ENCODE measurements around the gene ZNF407.

The ZNF407 gene

GRCh38 chr18:74785632-74786031 is 188.0 kb downstream of the ZNF407 start:
- no peak for DNase-seq

GRCh38 chr18:74788657-74789056 is 191.0 kb downstream of the ZNF407 start:
- no peak for DNase-seq

- DNase-seq: no peak
These were observed 191.4 kb downstream of the ZNF407 start for GRCh38 chr18:74789078-74789477.

DNA sequence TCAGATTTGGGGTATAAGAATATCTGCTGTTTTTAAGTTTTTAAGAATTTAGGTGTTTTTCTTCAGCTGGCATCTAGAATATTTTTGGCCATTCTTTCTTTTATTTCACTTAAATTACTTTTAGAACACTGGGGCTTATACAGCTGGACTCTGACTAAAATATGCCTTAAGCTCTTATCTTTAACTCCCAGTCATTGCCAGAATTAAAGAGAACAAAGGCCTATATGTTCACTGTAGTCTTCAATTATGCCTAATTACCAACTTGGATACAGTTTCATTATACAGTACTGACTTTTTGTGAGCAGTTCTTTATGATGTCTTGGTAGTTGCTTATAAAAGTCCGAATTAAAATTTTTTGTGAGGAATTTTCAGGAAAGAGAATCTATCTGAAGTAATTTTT is 192.8 kb downstream of the ZNF407 start:
- no peak for DNase-seq

DNA sequence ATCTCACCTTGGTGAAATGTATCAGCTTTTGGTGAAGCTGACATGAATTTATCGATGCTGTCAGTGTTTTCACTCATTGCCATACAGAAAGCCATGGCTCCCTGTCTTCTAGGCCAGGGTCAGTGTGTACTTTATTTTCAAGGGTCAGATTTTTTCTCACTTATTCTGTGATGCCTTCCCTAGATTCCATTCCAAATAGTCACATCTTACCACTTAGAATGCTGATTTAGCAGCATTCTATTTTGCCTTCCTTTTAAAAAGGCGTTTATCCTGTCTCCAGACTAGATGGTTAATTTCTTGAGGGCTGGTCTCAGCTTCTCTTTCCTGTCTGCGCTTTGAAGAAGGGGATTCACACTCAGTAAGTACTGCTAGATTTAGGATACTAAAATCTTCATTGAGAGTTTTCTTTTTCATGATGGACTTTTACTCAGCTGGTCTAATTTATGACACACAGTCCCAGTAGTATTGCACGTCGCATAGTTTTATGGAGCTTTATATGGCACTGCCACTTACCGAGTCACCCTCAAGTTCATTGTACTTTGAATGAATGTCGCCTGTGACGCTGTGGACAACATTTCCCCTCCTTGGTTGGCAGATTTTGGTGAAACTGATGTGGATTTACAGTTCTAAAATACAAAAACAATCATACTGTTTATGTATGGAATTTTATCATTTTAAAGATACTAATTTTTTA is 194.0 kb downstream of the ZNF407 start:
- DNase-seq: no peak

GRCh38 chr18:74793746-74794145 is 196.1 kb downstream of the ZNF407 start:
- no peak for DNase-seq

- DNase-seq: peak in 1 of 51 donors; percentile 22
These were observed 198.1 kb downstream of the ZNF407 start for GRCh38 chr18:74795751-74796150.

- DNase-seq: no peak
These were observed 198.5 kb downstream of the ZNF407 start for GRCh38 chr18:74796211-74796610.

DNA sequence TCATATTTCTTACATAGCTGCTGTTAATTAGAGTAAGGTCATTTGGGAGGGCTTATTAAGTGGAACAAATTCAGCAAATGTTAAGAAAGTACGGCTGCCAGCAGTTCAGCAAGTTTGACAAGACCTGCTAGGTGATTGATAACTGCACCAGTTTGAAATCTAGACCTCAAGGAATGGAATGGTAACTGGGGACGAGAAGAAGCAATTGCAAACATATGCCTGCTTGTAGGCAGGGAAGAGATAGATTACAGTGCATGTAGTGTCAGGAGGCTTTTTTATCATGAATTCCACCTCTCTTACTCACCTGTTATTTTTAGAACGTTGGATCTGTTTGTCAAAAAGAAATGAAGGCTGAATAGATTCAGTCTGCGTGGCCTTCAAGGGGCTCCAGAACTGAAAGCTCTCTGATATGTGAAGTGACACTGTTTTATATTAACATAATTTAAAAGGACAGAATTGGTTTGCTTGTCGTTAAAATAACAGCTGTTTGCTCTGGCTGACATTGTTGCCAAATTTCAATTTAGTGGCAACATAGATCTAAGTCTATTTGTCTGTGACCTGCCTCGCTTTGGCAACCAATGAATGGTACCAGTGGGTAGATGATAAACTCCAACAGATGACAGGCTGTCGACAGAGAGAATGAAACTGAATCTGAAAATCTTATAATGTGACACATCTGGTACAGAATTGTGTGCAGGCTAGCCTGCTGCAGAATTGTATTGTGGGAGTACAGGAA is 199.3 kb downstream of the ZNF407 start:
- DNase-seq: peak in 1 of 51 donors; percentile 49

GRCh38 chr18:74797577-74798151 is 200.0 kb downstream of the ZNF407 start:
- no peak for DNase-seq

DNA sequence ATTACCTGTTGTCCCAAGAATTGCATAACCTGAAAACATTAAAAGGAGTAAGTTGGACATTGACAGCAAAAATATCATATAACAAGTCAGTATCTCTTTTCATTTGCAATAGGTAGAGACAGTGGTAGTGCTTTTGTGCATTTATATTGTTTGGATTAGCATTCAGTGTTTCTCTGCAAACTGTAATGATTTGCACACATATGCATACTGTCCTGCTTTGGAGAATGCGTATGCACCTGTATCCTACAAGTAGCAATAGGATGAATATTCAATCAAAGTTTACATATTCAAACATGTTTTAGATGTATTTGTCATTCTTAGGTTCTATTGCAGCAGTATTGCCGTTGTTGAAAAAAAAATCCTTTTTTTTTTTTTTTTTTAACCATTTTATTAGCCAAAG is 201.9 kb downstream of the ZNF407 start:
- DNase-seq: no peak

DNA sequence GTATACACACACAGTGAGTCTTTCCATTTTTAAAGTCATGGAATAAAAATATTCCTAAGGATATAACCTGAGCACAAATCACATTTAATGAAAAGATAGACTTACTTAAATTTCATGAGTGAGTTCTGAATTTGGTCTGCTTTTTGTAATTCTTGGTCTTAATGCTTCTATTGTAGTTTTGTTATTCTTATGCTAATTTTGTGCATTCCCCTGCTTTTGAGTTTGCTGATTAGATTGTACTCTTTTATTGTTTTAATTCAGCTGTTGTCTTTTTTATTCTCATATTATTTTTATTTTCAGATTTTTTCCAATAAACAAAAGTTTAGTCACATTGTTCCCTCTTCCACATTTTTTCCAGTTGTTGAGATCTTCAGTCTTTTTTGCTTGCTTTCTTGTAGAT is 202.4 kb downstream of the ZNF407 start:
- no peak for DNase-seq

DNA sequence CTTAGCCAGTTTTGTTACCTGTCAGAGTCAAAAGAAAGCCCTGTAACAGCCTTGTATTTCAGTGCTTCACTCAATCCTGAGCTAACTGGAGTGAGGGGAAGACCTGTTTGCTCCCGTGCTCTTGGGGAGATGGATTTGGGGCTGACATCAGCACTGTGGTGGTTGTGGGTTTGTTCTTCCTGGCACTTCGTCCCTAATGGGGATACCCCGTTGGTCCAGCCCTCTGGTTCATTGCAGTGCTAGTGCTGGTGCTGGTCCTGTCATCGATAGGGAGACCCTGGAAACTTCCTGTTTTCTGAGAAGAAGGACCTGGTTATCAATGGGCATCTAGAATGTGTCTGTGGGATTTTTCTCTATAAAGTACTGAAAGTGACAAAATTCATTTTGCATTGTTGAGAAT is 205.4 kb downstream of the ZNF407 start:
- DNase-seq: no peak

GRCh38 chr18:74803769-74804168 is 206.1 kb downstream of the ZNF407 start:
- no peak for DNase-seq

DNA sequence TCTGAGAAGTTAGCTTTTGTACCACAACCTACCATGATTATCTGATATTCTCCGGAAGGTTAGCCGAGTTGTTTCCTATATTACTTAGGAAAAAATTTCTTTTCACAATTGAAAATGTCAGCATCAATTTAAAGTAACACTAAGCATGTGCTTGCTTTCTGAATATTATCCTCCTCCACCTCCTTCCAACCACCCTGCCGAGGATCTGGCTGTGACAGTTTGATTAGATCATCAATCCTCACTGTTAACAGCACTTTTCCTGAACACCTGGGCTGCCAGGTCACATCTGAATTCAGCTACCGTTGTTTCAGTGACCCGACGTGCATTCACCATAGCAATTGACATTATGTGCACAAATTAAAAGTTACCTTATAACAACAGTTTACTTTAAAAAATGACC is 207.0 kb downstream of the ZNF407 start:
- DNase-seq: no peak

- no peak for DNase-seq
These were observed 208.4 kb downstream of the ZNF407 start for GRCh38 chr18:74806073-74806472.

DNA sequence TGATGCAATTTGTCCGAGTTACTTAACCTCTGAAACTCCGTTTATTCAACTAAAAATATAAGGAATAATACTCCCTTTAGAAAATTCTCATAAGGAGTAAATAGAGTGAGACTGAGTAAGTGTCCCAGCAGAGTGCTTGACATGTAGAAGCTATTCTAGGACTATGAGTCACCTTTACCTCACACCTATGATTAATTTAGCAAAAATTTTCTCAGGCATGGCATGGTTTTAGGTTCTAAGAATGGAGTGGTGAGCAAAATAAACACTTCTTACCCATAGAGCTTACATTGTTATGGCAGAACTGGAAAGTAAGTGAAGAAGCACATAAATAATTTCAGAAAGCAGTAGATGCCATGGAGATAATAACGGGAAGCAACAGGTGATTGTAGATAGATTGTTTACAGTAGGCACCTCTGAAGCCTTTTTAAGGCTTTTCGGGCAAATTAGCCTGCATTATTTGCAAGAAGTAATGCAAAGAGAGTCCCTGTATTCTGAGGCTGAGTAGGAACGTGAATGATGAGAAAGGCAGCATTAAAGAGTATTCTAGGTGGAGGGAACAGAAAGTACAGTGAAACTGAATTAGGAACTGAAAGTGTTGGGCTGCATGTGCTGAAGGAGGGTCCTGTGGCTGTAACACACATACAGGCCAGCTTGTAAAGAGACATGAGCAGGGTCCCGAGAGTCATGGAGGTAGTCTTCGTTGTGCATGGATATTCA is 209.2 kb downstream of the ZNF407 start:
- no peak for DNase-seq

- DNase-seq: no peak
These were observed 219.9 kb downstream of the ZNF407 start for GRCh38 chr18:74817576-74817975.

- no peak for DNase-seq
These were observed 221.0 kb downstream of the ZNF407 start for GRCh38 chr18:74818516-74819175.

- DNase-seq: peak in 3 of 51 donors; percentile 3 to 8 (median 4)
These were observed 221.9 kb downstream of the ZNF407 start for GRCh38 chr18:74819433-74820059.

DNA sequence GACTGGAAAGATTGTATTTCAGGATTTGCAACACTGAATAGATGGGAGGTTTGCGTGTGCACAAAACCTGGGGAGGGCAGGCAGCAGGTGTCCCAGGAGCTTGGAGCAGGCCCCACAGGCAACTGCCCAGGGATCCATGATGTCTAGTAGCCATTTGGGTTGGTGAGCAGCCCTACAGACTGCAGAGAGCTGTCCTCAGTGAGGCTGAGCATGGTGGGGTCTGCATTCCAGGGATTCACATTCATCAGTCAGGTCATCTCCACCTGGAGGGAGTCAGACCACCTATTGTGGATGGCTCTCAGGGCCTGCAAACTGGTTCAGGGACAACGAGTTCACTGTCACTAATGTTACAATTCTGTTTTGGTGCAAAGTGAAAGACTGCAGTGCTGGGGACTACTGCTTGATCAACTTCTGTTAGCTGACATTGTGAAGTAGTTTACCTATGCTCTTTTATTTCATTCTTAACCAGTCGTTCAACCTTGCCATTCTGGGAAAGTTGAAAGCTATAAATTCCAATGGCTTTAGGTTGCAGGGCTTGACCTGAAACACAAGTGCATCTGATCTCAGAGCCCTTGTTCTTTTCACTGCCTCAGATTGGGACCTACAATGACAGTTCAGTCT is 222.6 kb downstream of the ZNF407 start:
- DNase-seq: no peak
